Gastroesophageal sphincter (tissue), 4 donors: ENCODE data around the gene ZDHHC3. TPM values are rescaled to one million over a fixed set of nuclear protein-coding genes. Genes with fewer than 3 reads are reported as not detected.

Source experiments
- ATAC-seq: fragments of 150-250 bp; one replicate; pipeline ENCODE4 v1.9.1; 2016; ENCODE audit warnings: mild to moderate bottlenecking, moderate library complexity
- H3K27ac ChIP-seq, 4 donors: fragments of 200-600 bp; sonication (generic) in 3 of 4; 1 replicate in 3 of 4; 2 replicates in 1 of 4; pipeline ENCODE4 v1.5.1; 2016 to 2019
- H3K27me3 ChIP-seq: fragments of 200-600 bp; sonication (generic); one replicate; pipeline ENCODE4 v1.5.1; 2019
- H3K36me3 ChIP-seq, 2 donors: fragments of 200-600 bp; sonication (generic); one replicate each; pipeline ENCODE4 v1.5.1; 2019; ENCODE audit warnings: control low read depth in 1 of 2
- H3K4me1 ChIP-seq, 3 donors: fragments of 200-600 bp; sonication (generic); 1 replicate in 2 of 3; 2 replicates in 1 of 3; pipeline ENCODE4 v1.5.1; 2016 to 2019; ENCODE audit warnings: control low read depth in 2 of 3
- H3K4me3 ChIP-seq, 2 donors: fragments of 200-600 bp; sonication (generic); one replicate each; pipeline ENCODE4 v1.5.1; 2019; ENCODE audit warnings: mild to moderate bottlenecking in 1 of 2, moderate library complexity in 1 of 2
- H3K9me3 ChIP-seq, 3 donors: fragments of 200-600 bp; sonication (generic); one replicate each; pipeline ENCODE4 v1.5.1; 2017 to 2019; ENCODE audit warnings: control low read depth in 2 of 3
- CTCF ChIP-seq, 4 experiments: fragments of 200-600 bp in 2 of 4; fragments of 450-650 bp in 2 of 4; sonication (generic) in 1 of 4; IDR thresholded peaks; one replicate each; pipeline ENCODE4 v1.5.1; 2017 to 2019; ENCODE audit warnings: antibody characterized with exemption in 4 of 4, mild to moderate bottlenecking in 2 of 4, moderate library complexity in 2 of 4
- EP300 ChIP-seq: sonication (generic); formaldehyde crosslinking; IDR thresholded peaks from one replicate; pipeline ENCODE4 v1.6.1; 2017; ENCODE audit warnings: antibody characterized with exemption, mild to moderate bottlenecking
- POLR2A ChIP-seq, 2 donors: fragments of 450-650 bp; IDR thresholded peaks; one replicate each; pipeline ENCODE4 v1.6.1; 2017; ENCODE audit warnings: antibody characterized with exemption in 2 of 2, mild to moderate bottlenecking in 2 of 2, moderate library complexity in 1 of 2
- POLR2AphosphoS5 ChIP-seq: sonication (generic); formaldehyde crosslinking; IDR thresholded peaks from one replicate; pipeline ENCODE4 v1.6.1; 2017; ENCODE audit warnings: antibody characterized with exemption
- WGBS, 2 donors: methylation state at CpG; one replicate each; pipeline ENCODE4 v1.1.5; 2018; ENCODE audit warnings: low coverage in 1 of 2; 5-methylcytosine and 5-hydroxymethylcytosine counted together
- total RNA-seq, 4 donors: library from RNA; depleted of rRNA; stranded (reverse); fragments of >200 nt; gene quantifications; one replicate each; pipeline ENCODE4 v1.1.0, GENCODE V29; 2016

Gene ZDHHC3
- total RNA-seq, 4 donors from 2014 or later = 66.6 to 91.2 (median 78.5) TPM

GRCh38 chr3:44927371-44927770, 48.6 kb downstream of the ZDHHC3 start:
- no peak for TF ChIP-seq POLR2A (IDR thresholded peaks at IDR 0.05)
- no peak for TF ChIP-seq CTCF (IDR thresholded peaks at IDR 0.05)
- TF ChIP-seq POLR2AphosphoS5 = no peak
- TF ChIP-seq EP300 = no peak
- no peak for ATAC-seq
- no peak overlapping the region for H3K4me3 ChIP-seq
- H3K36me3 ChIP-seq = peaks cover 0 to 94% of the 10 kb centered on the region in 2 donors
- no peak overlapping the region for H3K27ac ChIP-seq
- H3K27me3 ChIP-seq = no peaks in the 10 kb centered on the region
- 86% methylated on average over 4 of the region's 7 CpGs; no CpG with 5 or more reads in 1 of the 2 donors for WGBS, 2 donors
- no peaks in the 10 kb centered on the region for H3K4me1 ChIP-seq
- H3K9me3 ChIP-seq = no peaks in the 10 kb centered on the region

GRCh38 chr3:44926921-44927320, 49.1 kb downstream of the ZDHHC3 start:
- Histone ChIP-seq H3K36me3 (peaks cover 0 to 94% of the 10 kb centered on the region in 2 donors), H3K9me3 (no peaks in the 10 kb centered on the region), H3K4me1 (no peaks in the 10 kb centered on the region), H3K27ac (no peak overlapping the region), H3K4me3 (no peak overlapping the region), H3K27me3 (no peaks in the 10 kb centered on the region)
- no peak for ATAC-seq
- WGBS, 2 donors = 93% methylated on average over 2 of the region's 7 CpGs; no CpG with 5 or more reads in 1 of the 2 donors
- TF ChIP-seq POLR2A (IDR thresholded peaks at IDR 0.05) (no peak), CTCF (IDR thresholded peaks at IDR 0.05) (no peak), POLR2AphosphoS5 (no peak), EP300 (no peak)

- no peaks in the 10 kb centered on the region for H3K27me3 ChIP-seq
- H3K36me3 ChIP-seq = peaks cover 0 to 94% of the 10 kb centered on the region in 2 donors
- H3K9me3 ChIP-seq = no peaks in the 10 kb centered on the region
- H3K4me3 ChIP-seq = no peak overlapping the region
- H3K27ac ChIP-seq = no peak overlapping the region
- no peaks in the 10 kb centered on the region for H3K4me1 ChIP-seq
- TF ChIP-seq CTCF (IDR thresholded peaks at IDR 0.05) (no peak), POLR2AphosphoS5 (no peak), EP300 (no peak), POLR2A (IDR thresholded peaks at IDR 0.05) (no peak)
- WGBS, 2 donors = 79 to 90% methylated on average over 5 of the region's 10 CpGs
- no peak for ATAC-seq
These were observed 49.8 kb downstream of the ZDHHC3 start for GRCh38 chr3:44926172-44926571.

- WGBS, 2 donors = 79 to 89% methylated on average over 5 of the region's 5 CpGs
- Histone ChIP-seq H3K4me1 (no peaks in the 10 kb centered on the region), H3K36me3 (peaks cover 0 to 92% of the 10 kb centered on the region in 2 donors)
These were observed 51.4 kb downstream of the ZDHHC3 start for GRCh38 chr3:44924457-44925084.

More at GRCh38 chr3:44924457-44925084, 51.4 kb downstream of the ZDHHC3 start:
- Histone ChIP-seq H3K9me3 (no peaks in the 10 kb centered on the region), H3K4me3 (no peak overlapping the region), H3K27ac (no peak overlapping the region), H3K27me3 (no peaks in the 10 kb centered on the region)
- no peak for ATAC-seq
- TF ChIP-seq CTCF (IDR thresholded peaks at IDR 0.05) = no peak
- TF ChIP-seq POLR2AphosphoS5 = no peak
- no peak for TF ChIP-seq POLR2A (IDR thresholded peaks at IDR 0.05)
- TF ChIP-seq EP300 = no peak
